K562 (cell line): ENCODE measurements around the gene UBXN6. TPM values are rescaled to one million over a fixed set of nuclear protein-coding genes. Genes with fewer than 3 reads are reported as not detected.

Source experiments
- ATAC-seq: fragments of 200-7000 bp; cut with Tn5 transposase; 3 replicates; pipeline ENCODE4 v1.9.1; 2020; ENCODE audit warnings: moderate library complexity
- BruUV-seq: library from RNA; stranded (reverse); fragments of 400-500 nt; replicated peaks from 2 replicates; lab custom pipeline; 2021; lab: Mats Ljungman, UMichigan
- CTCF ChIA-PET: fragments of 300-600 bp; formaldehyde crosslinking; extraction: SDS; loops from one replicate; lab custom pipeline; 2021; ENCODE audit warnings: low intra/inter-chr PET ratio; lab: Yijun Ruan, JAX
- POLR2A ChIA-PET: fragments of 300-600, 350-650 bp; sonication (Branson Sonifier 250); formaldehyde crosslinking; extraction: SDS; loops from one replicate; lab custom pipeline; 2021; ENCODE audit warnings: antibody characterized with exemption, inconsistent platforms; lab: Yijun Ruan, JAX
- DNase-seq, 4 experiments: peaks; one replicate each; pipeline versions ENCODE4 v3.0.0 to v3.0.0-alpha.2; 2011 to 2018; ENCODE audit warnings: low spot score in 3 of 4, mixed read lengths in 3 of 4; ENCODE audit errors: extremely low read depth in 1 of 4
- FAIRE-seq: peaks from 2 replicates; lab custom pipeline; 2011; peaks lifted over from hg19 to GRCh38; lab: Jason Lieb, UNC
- H2AFZ ChIP-seq: 2 replicates; pipeline ENCODE4 v1.6.0; 2011; ENCODE audit warnings: low read depth, low read length, control low read depth, inconsistent platforms
- H3K27ac ChIP-seq: fragments of 200-600 bp; 3 replicates; pipeline ENCODE4 v1.8.0; 2011; ENCODE audit warnings: low read depth, mild to moderate bottlenecking, control low read depth, inconsistent platforms, low read length, moderate library complexity, mixed read lengths; ENCODE audit errors: extremely low read depth
- H3K27me3 ChIP-seq, 2 experiments: fragments of 300-600 bp in 1 of 2; 2 replicates in 1 of 2; 3 replicates in 1 of 2; pipeline versions ENCODE4 v1.6.0 to v1.8.0; 2011; ENCODE audit warnings: inconsistent platforms in 2 of 2, low read length in 2 of 2, mild to moderate bottlenecking in 1 of 2, mixed read lengths in 1 of 2, moderate library complexity in 1 of 2; ENCODE audit not compliant: control insufficient read depth in 2 of 2, insufficient read depth in 2 of 2
- H3K36me3 ChIP-seq: fragments of 300-600 bp; 3 replicates; pipeline ENCODE4 v1.8.0; 2011; ENCODE audit warnings: mild to moderate bottlenecking, low read length, inconsistent platforms; ENCODE audit not compliant: control insufficient read depth, insufficient read depth
- H3K4me1 ChIP-seq, 2 experiments: fragments of 200-600 bp in 1 of 2; replicated peaks in 1 of 2; 2 replicates in 1 of 2; 3 replicates in 1 of 2; pipeline versions ENCODE4 v1.5.1 to v1.8.0; 2011; ENCODE audit warnings: inconsistent platforms in 2 of 2, low read length in 2 of 2, mild to moderate bottlenecking in 1 of 2, mixed read lengths in 1 of 2, moderate library complexity in 1 of 2; ENCODE audit not compliant: control insufficient read depth in 2 of 2, insufficient read depth in 2 of 2
- H3K4me2 ChIP-seq: 2 replicates; pipeline ENCODE4 v1.6.1; 2011; ENCODE audit warnings: low read length, control low read depth, inconsistent platforms, mixed read lengths; ENCODE audit not compliant: insufficient read depth
- H3K4me3 ChIP-seq: fragments of 200-600 bp; sonication (generic), shearing (Covaris generic); 2 replicates; pipeline ENCODE4 v1.5.1; 2016; ENCODE audit warnings: control low read depth, inconsistent platforms
- H3K79me2 ChIP-seq: fragments of 200-600 bp; 3 replicates; pipeline ENCODE4 v1.8.0; 2011; ENCODE audit warnings: low read length, inconsistent platforms; ENCODE audit not compliant: control insufficient read depth, insufficient read depth
- H3K9ac ChIP-seq, 2 experiments: 2 replicates each; pipeline versions ENCODE4 v1.6.0 to v1.6.1; 2011; ENCODE audit warnings: low read depth in 2 of 2, low read length in 2 of 2, control low read depth in 1 of 2, inconsistent platforms in 1 of 2, mild to moderate bottlenecking in 1 of 2, mixed read lengths in 1 of 2; ENCODE audit not compliant: insufficient read depth in 1 of 2
- H3K9me1 ChIP-seq: one replicate; pipeline ENCODE4 v1.6.0; 2011; ENCODE audit warnings: inconsistent platforms, mild to moderate bottlenecking, low read length, moderate library complexity; ENCODE audit not compliant: control insufficient read depth, insufficient read depth
- H3K9me3 ChIP-seq: replicated peaks from 2 replicates; pipeline ENCODE4 v1.5.1; 2011; ENCODE audit warnings: low read depth, low read length, inconsistent platforms; ENCODE audit not compliant: control insufficient read depth, insufficient read depth
- H4K20me1 ChIP-seq: replicated peaks from 2 replicates; pipeline ENCODE4 v1.6.1; 2011; ENCODE audit warnings: low read length, inconsistent platforms, mixed read lengths; ENCODE audit not compliant: control insufficient read depth, insufficient read depth
- CHD1 ChIP-seq: fragments of 200-600 bp; sonication (generic); IDR thresholded peaks from one replicate; pipeline ENCODE4 v1.6.1; 2012; ENCODE audit warnings: mild to moderate bottlenecking, moderate library complexity, low read length, inconsistent platforms
- ZBTB33 ChIP-seq: sonication (generic); formaldehyde crosslinking; IDR thresholded peaks from 2 replicates; pipeline ENCODE4 v1.8.1; 2023; ENCODE audit warnings: mild to moderate bottlenecking, missing genetic modification reagents
- ZBTB7A ChIP-seq: IDR thresholded peaks from 2 replicates; pipeline ENCODE4 v1.6.1; 2011; ENCODE audit warnings: low read depth, mild to moderate bottlenecking, low read length, moderate library complexity, borderline replicate concordance; ENCODE audit not compliant: control insufficient read depth
- WGBS: fragments of 100-300 bp; shearing (Covaris generic); methylation state at CpG from one replicate; pipeline ENCODE4 v1.1.6; 2016; ENCODE audit warnings: low coverage, mixed read lengths; ENCODE audit not compliant: insufficient coverage; ENCODE audit errors: missing lambda C conversion rate; 5-methylcytosine and 5-hydroxymethylcytosine counted together
- in situ Hi-C: fragments of 300-500 bp; cut with MboI; formaldehyde crosslinking; loops from 4 replicates; pipeline ENCODE4 v1.15.0; 2018; ENCODE audit warnings: inconsistent platforms, mixed read lengths
- intact Hi-C: fragments of 100-400 bp; cut with micrococcal nuclease; formaldehyde crosslinking; loops from 2 replicates; pipeline ENCODE4 v1.14.2; 2022
- polyA plus RNA-seq, 8 experiments: library from polyadenylated mRNA; depleted of rRNA in 4 of 8; stranded (reverse) in 5 of 8; unstranded in 3 of 8; fragments of >200 nt; fragmentation: Nextera tagmentation in 2 of 8; fragmentation: Illumina TruSeq in 1 of 8; extraction: Ambion mirVana in 2 of 8; extraction: Trizol in 1 of 8; gene quantifications; 2 replicates each; pipeline versions ENCODE4 v1.2.1 to v1.2.3, GENCODE V29; 2011 to 2014; ENCODE audit warnings: inconsistent platforms in 1 of 8, missing spikeins in 1 of 8
- total RNA-seq, 7 experiments: library from RNA; depleted of rRNA in 6 of 7; stranded (reverse); fragments of >200 nt in 6 of 7; fragmentation: Illumina TruSeq in 2 of 7; extraction: Trizol in 2 of 7; gene quantifications; 2 replicates each; pipeline versions ENCODE4 v1.2.1 to v1.2.3, GENCODE V29; 2011 to 2021; ENCODE audit warnings: low replicate concordance in 1 of 7

The UBXN6 gene
- total and polyA plus RNA-seq, 9 of the 15 experiments (the other 6 are each of a cell fraction or from before 2014, with no cell fraction given), result 0.48 to 90.2 (median 29.5) TPM

GRCh38 chr19:4473763-4474513 is 16.3 kb upstream of the UBXN6 start:
- no peak overlapping the region for H3K4me3 ChIP-seq
- H3K27ac ChIP-seq, result no peak overlapping the region
- no peaks in the 10 kb centered on the region for H3K9me1 ChIP-seq
- intact Hi-C loops, result no loop called here
- peak overlapping the region in 1 of 2 experiments; percentile 53; a peak in 2 of 4 replicates for H3K9ac ChIP-seq
- peak; percentile 60; the same call in 1 of the 2 replicates for TF ChIP-seq ZBTB33 (CRISPR knock-in tag)
- TF ChIP-seq ZBTB7A, result 0 out of 2 replicates have a peak, but pooled peaks have one; percentile 18
- TF ChIP-seq CHD1, result no peak
- TF ChIP-seq, all 486 proteins: peak for 2
- POLR2A ChIA-PET, result interaction anchor here (0.7 kb wide), 1 partner anchor 89 kb away, joined by 5 read pairs; no protein-coding TSS in a partner anchor
- Histone ChIP-seq H2AFZ (no peak overlapping the region), H3K4me2 (no peak overlapping the region), H4K20me1 (peaks cover 4% of the 10 kb centered on the region; the same call in 1 of the 2 replicates), H3K36me3 (peaks cover 28% of the 10 kb centered on the region; the same call in 2 of the 3 replicates), H3K4me1 (peaks cover 3 to 32% of the 10 kb centered on the region in 2 experiments; a peak in 4 of 5 replicates), H3K79me2 (peaks cover 24% of the 10 kb centered on the region), H3K27me3 (no peaks in the 10 kb centered on the region), H3K9me3 (no peaks in the 10 kb centered on the region)
- ATAC-seq (no peak), DNase-seq (no peak), FAIRE-seq (no peak)
- TSS peak; percentile 20 for BruUV-seq
- in situ Hi-C loops, result no loop called here
- WGBS, result 69% methylated on average over 7 of the region's 23 CpGs
- CTCF ChIA-PET, result no interaction called here
